ENCODE data around the gene ZNF630. TPM values are rescaled to one million over a fixed set of nuclear protein-coding genes. Genes with fewer than 3 reads are reported as not detected.

Gene ZNF630
- total and polyA plus RNA-seq, 2 of the 8 experiments (the other 6 are each of a cell fraction or from before 2014, with no cell fraction given) = 0.67 to 2.2 TPM

- Histone ChIP-seq H3K23ac (ENCODE audit: insufficient read length) (no peak overlapping the region), H2AK5ac (ENCODE audit: low read depth, low read length) (no peak overlapping the region), H3K56ac (replicated peaks; ENCODE audit: insufficient read length, low read depth, low read length) (no peak overlapping the region), H3K4me3 (ENCODE audit: extremely low read depth in 1 of 4, insufficient read depth in 2 of 4, low read depth in 3 of 4, low read length in 4 of 4) (no peak overlapping the region), H3K23me2 (ENCODE audit: low read depth, low read length) (no peaks in the 10 kb centered on the region), H4K20me1 (replicated peaks in 1 of 2; ENCODE audit: control insufficient read depth in 1 of 2, insufficient read depth in 2 of 2, low read length in 2 of 2) (no peaks in the 10 kb centered on the region), H3K18ac (ENCODE audit: extremely low read depth, low read length) (no peak overlapping the region), H2BK20ac (ENCODE audit: low read length) (no peak overlapping the region), H4K5ac (ENCODE audit: insufficient read length, low read depth, low read length) (no peak overlapping the region), H3K79me2 (ENCODE audit: control insufficient read depth in 1 of 2, insufficient read depth in 2 of 2, low read length in 2 of 2) (no peaks in the 10 kb centered on the region), H2BK5ac (ENCODE audit: low read depth, low read length) (no peak overlapping the region), H3K79me1 (ENCODE audit: low read depth, low read length) (no peaks in the 10 kb centered on the region), H3K4me1 (replicated peaks in 1 of 4; ENCODE audit: control insufficient read depth in 3 of 4, insufficient read depth in 4 of 4, low read length in 3 of 4) (no peaks in the 10 kb centered on the region; a peak in 1 of 7 replicates), H2BK12ac (ENCODE audit: low read depth, low read length) (no peak overlapping the region), H3K9ac (replicated peaks in 1 of 4; ENCODE audit: extremely low read depth in 1 of 4, low read depth in 3 of 4, low read length in 3 of 4) (no peak overlapping the region), H3K4ac (replicated peaks; ENCODE audit: insufficient read length, low read depth, low read length) (no peak overlapping the region), H2BK120ac (replicated peaks; ENCODE audit: low read depth, low read length) (no peak overlapping the region), H3K27ac (ENCODE audit: low read depth, low read length) (no peak overlapping the region), H3K27me3 (replicated peaks in 1 of 4; ENCODE audit: control insufficient read depth in 3 of 4, extremely low read depth in 1 of 4, insufficient read depth in 3 of 4, low read length in 3 of 4) (no peaks in the 10 kb centered on the region), H3K36me3 (ENCODE audit: control insufficient read depth in 2 of 4, insufficient read depth in 4 of 4, low read length in 3 of 4) (no peaks in the 10 kb centered on the region), H4K91ac (replicated peaks; ENCODE audit: insufficient read length, low read length) (no peak overlapping the region), H4K8ac (ENCODE audit: extremely low read depth, insufficient read depth, low read length) (no peak overlapping the region), H2AFZ (ENCODE audit: low read length) (no peak overlapping the region), H3K4me2 (ENCODE audit: insufficient read depth in 1 of 2, low read depth in 2 of 2, low read length in 2 of 2) (no peak overlapping the region), H2BK15ac (ENCODE audit: low read length) (no peak overlapping the region), H3K14ac (ENCODE audit: insufficient read length) (no peak overlapping the region), H3K9me3 (ENCODE audit: insufficient read depth in 2 of 2, low read depth in 1 of 2, low read length in 1 of 2) (no peaks in the 10 kb centered on the region)
- WGBS, 2 experiments (ENCODE audit: extremely low coverage in 1 of 2, insufficient coverage in 1 of 2, insufficient read length in 1 of 2, insufficient replicate concordance in 2 of 2, low coverage in 1 of 2, low lambda C conversion rate in 2 of 2, missing lambda C conversion rate in 1 of 2) = 83% methylated on average over 1 of the region's 2 CpGs; no CpG with 5 or more reads in 1 of the 2 experiments
- ChIA-PET CTCF (ENCODE audit: partially characterized antibody) (no interaction called here), POLR2A (ENCODE audit: partially characterized antibody) (no interaction called here)
- no peak for FAIRE-seq
- no peak for DNase-seq (ENCODE audit: low read depth in 1 of 2, low spot score in 2 of 2)
- TF ChIP-seq CTCF (IDR thresholded peaks at IDR 0.05; ENCODE audit: control extremely low read depth in 1 of 3, insufficient read depth in 1 of 3, low read depth in 1 of 3, low read length in 3 of 3) (no peak), CBX5 (IDR thresholded peaks at IDR 0.05; ENCODE audit: low read depth, low read length) (no peak), NRF1 (IDR thresholded peaks at IDR 0.05; ENCODE audit: low read depth, low read length) (no peak), CHD2 (IDR thresholded peaks at IDR 0.05; ENCODE audit: low read length) (no peak), ATF3 (IDR thresholded peaks at IDR 0.05; ENCODE audit: insufficient read depth, low read depth, low read length) (no peak), EP300 (IDR thresholded peaks at IDR 0.05; ENCODE audit: borderline replicate concordance in 1 of 2, low read depth in 2 of 2, low read length in 2 of 2) (no peak), GTF2F1 (IDR thresholded peaks at IDR 0.05; ENCODE audit: borderline replicate concordance, low read depth, low read length) (no peak), MAX (IDR thresholded peaks at IDR 0.05) (no peak), JUN (IDR thresholded peaks at IDR 0.05; ENCODE audit: low read depth, low read length) (no peak), POU5F1 (IDR thresholded peaks at IDR 0.05; ENCODE audit: low read depth, low read length) (no peak), JUND (IDR thresholded peaks at IDR 0.05; ENCODE audit: low read length) (no peak), CREB1 (IDR thresholded peaks at IDR 0.05) (no peak)
Observed at GRCh38 chrX:48076343-48076742, 4.9 kb upstream of the ZNF630 start.

Data from H1 (cell line).